ENCODE data around the gene SLC7A1. TPM values are rescaled to one million over a fixed set of nuclear protein-coding genes. Genes with fewer than 3 reads are reported as not detected.

Gene SLC7A1
- total and polyA plus RNA-seq, 2 donors (not counting 3 experiments of a cell fraction or from before 2014, with no cell fraction given) = 21.0 to 79.3 TPM

- FAIRE-seq = no peak
These were observed 105.6 kb downstream of the SLC7A1 start for GRCh38 chr13:29489650-29490560.

GRCh38 chr13:29487466-29488454 lies 107.7 kb downstream of the SLC7A1 start:
- Histone ChIP-seq H3K36me3 (ENCODE audit: control insufficient read depth in 2 of 2, extremely low read depth in 1 of 2, insufficient read depth in 2 of 2, low read length in 2 of 2) (no peaks in the 10 kb centered on the region), H3K9me1 (replicated peaks; ENCODE audit: control insufficient read depth, extremely low read depth, insufficient read depth, low read length) (no peaks in the 10 kb centered on the region), H3K79me2 (ENCODE audit: control insufficient read depth, insufficient read depth, low read length) (no peaks in the 10 kb centered on the region), H3K4me1 (ENCODE audit: control insufficient read depth, extremely low read depth, insufficient read depth, low read length) (no peaks in the 10 kb centered on the region), H3K9me3 (replicated peaks; ENCODE audit: control insufficient read depth, insufficient read depth, low read length) (no peaks in the 10 kb centered on the region), H3K9ac (replicated peaks; ENCODE audit: extremely low read depth, insufficient read depth, low read length) (no peak overlapping the region), H3K27me3 (ENCODE audit: control insufficient read depth in 2 of 2, insufficient read depth in 2 of 2, low read length in 2 of 2) (peaks cover 0 to 5% of the 10 kb centered on the region in 2 experiments), H3K4me3 (replicated peaks in 1 of 3; ENCODE audit: insufficient read depth in 1 of 3, low read depth in 1 of 3, low read length in 3 of 3) (no peak overlapping the region), H3K4me2 (ENCODE audit: insufficient read depth, low read length) (no peak overlapping the region), H2AFZ (ENCODE audit: low read depth, low read length) (no peak overlapping the region), H3K27ac (ENCODE audit: insufficient read depth, low read depth, low read length) (no peak overlapping the region), H4K20me1 (replicated peaks; ENCODE audit: control insufficient read depth, extremely low read depth, insufficient read depth, low read length) (no peaks in the 10 kb centered on the region)
- DNase-seq (ENCODE audit: low read depth, low spot score) (no peak), FAIRE-seq (no peak)
- BruUV-seq (replicated peaks) = no TSS peak
- dilution Hi-C loops (cut with MboI; ENCODE audit: extremely low pct_ligation_motif_present, low sequenced_read_pairs) (no loop called here), intact Hi-C loops (cut with micrococcal nuclease) (no loop called here)
- CTCF ChIA-PET = interaction anchor here (5.5 kb wide), 1 partner anchor 15 kb away, joined by 32 read pairs; no protein-coding TSS in a partner anchor
- POLR2A ChIA-PET = no interaction called here
- TF ChIP-seq EZH2 (IDR thresholded peaks at IDR 0.05; ENCODE audit: borderline replicate concordance, low read depth, low read length, severe bottlenecking) = no peak
- TF ChIP-seq MAX (IDR thresholded peaks at IDR 0.05; ENCODE audit: insufficient read depth, insufficient read length) = no peak
- TF ChIP-seq MYC (IDR thresholded peaks at IDR 0.05; ENCODE audit: low read depth, low read length) = no peak
- TF ChIP-seq CTCF (IDR thresholded peaks at IDR 0.05; ENCODE audit: extremely low read depth in 1 of 2, insufficient read depth in 1 of 2, low read depth in 1 of 2, low read length in 2 of 2) = no peak
- TF ChIP-seq JUN (IDR thresholded peaks at IDR 0.05; ENCODE audit: borderline replicate concordance, insufficient read depth, insufficient read length, low read depth) = no peak
- TF ChIP-seq FOS (IDR thresholded peaks at IDR 0.05; ENCODE audit: borderline replicate concordance, insufficient read depth, low read length) = no peak
- no peak for TF ChIP-seq POLR2AphosphoS5 (IDR thresholded peaks at IDR 0.05; ENCODE audit: insufficient read depth, low read depth, low read length)
- TF ChIP-seq GATA2 (IDR thresholded peaks at IDR 0.05; ENCODE audit: insufficient read depth, insufficient read length, low read depth, low read length) = no peak
- no peak for TF ChIP-seq POLR2A (IDR thresholded peaks at IDR 0.05; ENCODE audit: low read depth, low read length)

More at GRCh38 chr13:29489650-29490560, 105.6 kb downstream of the SLC7A1 start:
- Histone ChIP-seq H3K9ac (replicated peaks; ENCODE audit: extremely low read depth, insufficient read depth, low read length) (no peak overlapping the region), H2AFZ (ENCODE audit: low read depth, low read length) (no peak overlapping the region), H3K36me3 (ENCODE audit: control insufficient read depth in 2 of 2, extremely low read depth in 1 of 2, insufficient read depth in 2 of 2, low read length in 2 of 2) (no peaks in the 10 kb centered on the region), H3K4me1 (ENCODE audit: control insufficient read depth, extremely low read depth, insufficient read depth, low read length) (no peaks in the 10 kb centered on the region), H3K9me1 (replicated peaks; ENCODE audit: control insufficient read depth, extremely low read depth, insufficient read depth, low read length) (no peaks in the 10 kb centered on the region), H3K27ac (ENCODE audit: insufficient read depth, low read depth, low read length) (no peak overlapping the region), H3K9me3 (replicated peaks; ENCODE audit: control insufficient read depth, insufficient read depth, low read length) (no peaks in the 10 kb centered on the region), H3K79me2 (ENCODE audit: control insufficient read depth, insufficient read depth, low read length) (no peaks in the 10 kb centered on the region), H3K27me3 (ENCODE audit: control insufficient read depth in 2 of 2, insufficient read depth in 2 of 2, low read length in 2 of 2) (peaks cover 0 to 10% of the 10 kb centered on the region in 2 experiments), H4K20me1 (replicated peaks; ENCODE audit: control insufficient read depth, extremely low read depth, insufficient read depth, low read length) (no peaks in the 10 kb centered on the region), H3K4me3 (replicated peaks in 1 of 3; ENCODE audit: insufficient read depth in 1 of 3, low read depth in 1 of 3, low read length in 3 of 3) (no peak overlapping the region), H3K4me2 (ENCODE audit: insufficient read depth, low read length) (no peak overlapping the region)
- no peak for DNase-seq (ENCODE audit: low read depth, low spot score)
- dilution Hi-C loops (cut with MboI; ENCODE audit: extremely low pct_ligation_motif_present, low sequenced_read_pairs) = no loop called here
- intact Hi-C loops (cut with micrococcal nuclease) = no loop called here
- ChIA-PET CTCF (interaction anchor here (0.7 kb wide), 1 partner anchor 18 kb away, joined by 3 read pairs; no protein-coding TSS in a partner anchor), POLR2A (no interaction called here)
- TF ChIP-seq POLR2AphosphoS5 (IDR thresholded peaks at IDR 0.05; ENCODE audit: insufficient read depth, low read depth, low read length) (no peak), POLR2A (IDR thresholded peaks at IDR 0.05; ENCODE audit: low read depth, low read length) (no peak)
- no TSS peak for BruUV-seq (replicated peaks)

Measured in endothelial cell of umbilical vein (primary cell).